Stimulated activated CD4-positive, alpha-beta T cell treated with anti-CD3 and anti-CD28 coated beads, Interleukin-2, amount 100 ng/mL, for 4 hours (primary cell): ENCODE measurements around the gene FYTTD1.

Source experiments
- DNase-seq: peaks from one replicate; pipeline ENCODE4 v3.0.0-alpha.2; 2020; ENCODE audit warnings: low read depth

FYTTD1 gene

DNA sequence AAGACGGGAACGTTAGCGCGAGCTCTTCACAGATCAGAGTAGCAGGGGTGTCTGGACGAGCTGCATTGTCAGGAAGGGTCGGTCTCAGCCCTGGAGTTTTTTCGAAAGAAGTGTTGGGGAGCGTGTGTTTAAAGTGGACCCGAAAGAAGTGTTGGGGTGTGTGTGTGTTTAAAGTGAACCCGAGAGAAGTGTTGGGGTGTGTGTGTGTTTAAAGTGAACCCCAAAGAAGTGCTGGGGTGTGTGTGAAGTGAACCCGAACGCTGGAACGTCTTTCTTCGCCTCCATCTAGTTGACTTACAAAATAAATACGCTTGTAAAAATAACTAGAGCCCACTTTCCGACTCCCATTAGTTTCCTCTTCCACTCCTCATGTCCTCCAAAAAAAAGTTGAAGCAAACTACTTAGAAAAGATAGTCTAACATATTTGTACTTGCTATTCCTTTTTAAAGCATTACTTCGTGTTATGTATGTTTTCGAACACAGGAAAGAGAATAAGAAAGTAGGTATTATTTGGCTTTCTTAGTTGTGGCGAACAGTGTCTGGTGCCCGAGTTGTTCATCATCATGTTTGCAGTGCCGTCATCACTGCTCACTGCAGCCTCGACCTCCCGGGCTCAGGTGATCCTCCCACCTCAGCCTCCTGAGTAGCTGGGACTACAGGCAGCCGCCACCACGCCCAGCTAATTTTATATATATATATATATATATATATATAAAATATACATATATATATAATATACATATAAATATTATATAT is 42.4 kb downstream of the FYTTD1 start:
- DNase-seq: no peak

DNA sequence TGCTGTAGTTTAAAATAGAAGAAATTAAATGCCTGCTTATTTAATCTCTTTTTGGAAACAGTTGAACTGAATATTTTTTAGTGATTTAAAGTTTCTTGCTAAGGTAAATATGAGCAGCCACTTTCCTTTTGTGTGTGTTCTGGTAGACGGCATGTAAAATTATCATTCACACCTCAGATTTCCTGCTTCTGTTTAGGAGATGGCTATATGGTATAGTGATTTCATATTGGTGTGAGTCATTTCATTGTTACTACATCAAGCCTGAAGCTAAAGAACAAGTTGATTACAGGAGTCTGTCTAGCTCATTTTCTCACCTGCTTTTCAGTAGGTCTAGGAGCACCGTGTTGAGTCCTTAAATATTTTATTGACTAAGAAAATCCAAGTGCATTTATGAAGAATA is 43.6 kb downstream of the FYTTD1 start:
- no peak for DNase-seq

- no peak for DNase-seq
These were observed 44.4 kb downstream of the FYTTD1 start for GRCh38 chr3:197794115-197794514.

DNA sequence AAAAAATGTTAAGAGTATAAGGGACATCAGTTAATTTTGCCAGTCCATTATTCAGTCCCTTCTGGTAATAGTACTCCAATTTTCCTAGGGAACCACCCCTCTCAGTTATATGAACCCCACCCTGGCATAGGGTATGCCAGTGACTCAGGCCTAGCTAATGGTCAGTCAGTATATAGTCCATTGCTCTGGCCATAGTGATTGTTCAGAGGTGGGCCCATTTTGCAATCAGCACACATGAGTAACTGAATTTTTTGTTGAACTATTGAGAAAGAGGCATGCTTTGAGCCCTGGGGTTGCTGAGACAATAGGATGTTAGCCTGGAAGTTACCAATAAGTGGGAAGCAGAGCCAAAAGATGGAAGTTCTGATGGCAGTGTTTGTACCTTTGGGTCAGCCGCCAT is 45.5 kb downstream of the FYTTD1 start:
- no peak for DNase-seq

DNA sequence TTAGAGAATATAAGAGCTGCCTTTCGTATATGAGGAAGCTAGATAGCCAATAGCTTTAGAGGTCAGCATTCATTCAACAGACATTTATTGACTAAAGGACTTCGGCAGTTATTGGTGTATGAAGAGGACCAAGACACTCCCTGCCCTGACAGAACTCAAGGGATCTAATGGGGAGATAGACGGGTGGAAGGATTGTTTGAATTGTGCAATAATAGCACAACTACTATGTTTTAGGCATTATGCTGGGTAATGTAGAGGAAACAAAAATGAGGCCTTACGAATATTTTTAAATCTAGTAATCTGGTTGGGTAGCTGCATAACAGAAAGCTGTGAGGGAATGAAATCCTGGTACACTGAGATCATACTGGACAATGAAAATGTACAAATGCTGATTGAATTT is 46.4 kb downstream of the FYTTD1 start:
- no peak for DNase-seq

- DNase-seq: no peak
These were observed 49.2 kb downstream of the FYTTD1 start for GRCh38 chr3:197798863-197799262.

DNA sequence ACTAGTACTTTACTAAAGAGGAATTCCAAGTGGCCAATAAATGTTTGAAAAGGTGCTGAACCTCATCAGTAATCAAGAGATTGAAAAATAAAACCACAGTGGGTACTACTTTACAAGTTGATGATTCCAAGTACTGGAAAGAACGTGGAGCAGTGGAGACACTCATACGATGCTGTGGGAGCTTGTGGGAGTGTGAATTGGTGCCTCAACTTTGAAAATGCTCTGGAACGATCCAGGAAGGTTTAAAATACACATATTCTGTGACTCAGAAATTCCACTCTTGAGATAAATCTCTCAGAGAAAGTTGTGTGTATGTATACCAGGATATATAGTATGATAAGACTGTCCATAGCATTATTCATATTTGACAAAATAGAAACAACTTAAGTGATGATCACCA is 50.7 kb downstream of the FYTTD1 start:
- no peak for DNase-seq

- no peak for DNase-seq
These were observed 52.5 kb downstream of the FYTTD1 start for GRCh38 chr3:197801891-197802778.

GRCh38 chr3:197802779-197803459 is 53.2 kb downstream of the FYTTD1 start:
- DNase-seq: no peak

GRCh38 chr3:197804511-197804910 is 54.8 kb downstream of the FYTTD1 start:
- no peak for DNase-seq

- DNase-seq: no peak
These were observed 58.4 kb downstream of the FYTTD1 start for GRCh38 chr3:197807969-197808587.

DNA sequence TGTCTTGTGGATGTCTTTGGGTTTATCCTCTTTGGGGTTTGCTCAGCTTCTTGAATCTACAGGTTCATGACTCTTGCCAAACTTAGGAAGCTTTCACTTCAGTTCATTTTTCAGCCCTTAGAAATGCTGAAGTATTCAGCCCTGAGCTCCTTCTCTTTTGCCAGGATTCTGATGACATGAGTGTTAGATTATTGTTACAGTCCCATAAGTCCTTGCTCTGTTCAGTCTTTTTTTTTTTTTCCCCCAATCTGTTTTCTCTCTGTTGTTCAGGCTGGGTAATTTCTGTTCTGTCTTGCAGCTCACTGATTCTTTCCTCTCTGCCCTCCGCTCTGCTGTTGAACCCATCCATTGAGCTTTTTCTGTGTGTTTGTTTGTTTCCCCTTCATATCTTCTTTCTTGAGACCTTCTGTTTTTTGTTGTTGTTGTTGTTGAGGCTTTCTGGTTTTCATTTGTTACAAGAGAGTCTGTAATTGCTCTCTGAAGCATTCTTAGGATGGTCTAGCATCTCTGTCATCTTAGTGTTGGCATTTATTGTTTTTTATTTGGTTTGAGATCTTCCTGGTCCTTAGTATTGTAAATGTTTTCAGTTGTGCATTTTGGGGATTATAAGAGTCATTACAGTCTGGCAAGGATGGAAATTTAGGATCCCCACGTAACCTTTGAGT is 59.8 kb downstream of the FYTTD1 start:
- no peak for DNase-seq

DNA sequence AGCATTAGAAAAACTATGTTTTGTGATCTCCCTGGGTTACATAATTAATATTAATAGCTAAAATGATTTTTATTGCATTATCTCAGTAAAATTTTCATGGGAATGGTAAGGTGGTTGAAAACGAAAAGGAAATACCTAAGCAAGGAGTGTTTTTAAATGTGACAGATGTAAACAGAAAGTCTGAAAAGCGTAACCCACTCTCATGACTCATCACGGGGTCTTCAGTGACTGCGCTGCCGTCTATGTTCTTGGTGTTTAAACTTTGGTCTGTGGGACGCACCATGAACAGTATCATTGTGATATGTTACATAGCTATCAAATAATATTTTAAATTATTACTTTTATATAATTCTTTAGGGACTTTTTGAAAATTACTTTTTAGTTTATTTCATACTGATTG is 61.2 kb downstream of the FYTTD1 start:
- DNase-seq: no peak

GRCh38 chr3:197811343-197811742 is 61.7 kb downstream of the FYTTD1 start:
- DNase-seq: no peak

GRCh38 chr3:197814372-197814771 is 64.7 kb downstream of the FYTTD1 start:
- no peak for DNase-seq

DNA sequence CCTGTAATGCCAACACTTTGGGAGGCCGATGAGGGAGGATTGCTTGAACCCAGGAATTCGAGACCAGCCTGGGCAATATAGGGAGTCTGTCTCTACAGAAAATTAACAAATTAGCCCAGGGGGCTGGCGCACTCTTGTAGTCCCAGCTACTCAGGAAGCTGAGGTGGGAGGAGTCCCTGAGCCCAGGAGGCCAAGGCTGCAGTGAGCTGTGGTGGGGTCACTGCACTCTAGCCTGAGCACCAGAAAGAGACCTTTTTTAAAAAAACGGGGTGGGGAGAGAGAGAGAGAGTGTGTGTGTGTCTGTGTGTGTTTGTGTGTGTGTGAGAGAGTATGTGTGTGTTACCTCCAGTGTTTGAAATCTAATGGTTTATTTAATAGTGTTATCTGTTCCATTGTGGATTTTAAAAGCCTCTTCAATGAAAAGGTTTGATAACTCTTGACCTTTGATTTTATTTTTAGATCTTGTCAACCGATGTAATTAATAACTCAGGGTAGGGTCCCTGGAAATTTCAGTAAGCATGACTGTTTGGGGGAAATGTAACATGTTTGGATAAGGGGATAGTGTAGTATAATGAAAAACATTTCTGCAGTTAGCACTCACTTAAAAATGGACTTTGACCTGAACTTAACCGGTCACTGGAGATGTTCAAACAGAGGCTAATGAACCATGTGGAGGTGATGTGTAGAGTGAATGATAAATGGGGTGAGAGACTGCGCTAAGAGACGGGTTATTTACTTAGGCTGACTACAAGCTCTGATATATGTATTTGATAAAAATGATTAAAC is 71.1 kb downstream of the FYTTD1 start:
- DNase-seq: no peak

DNA sequence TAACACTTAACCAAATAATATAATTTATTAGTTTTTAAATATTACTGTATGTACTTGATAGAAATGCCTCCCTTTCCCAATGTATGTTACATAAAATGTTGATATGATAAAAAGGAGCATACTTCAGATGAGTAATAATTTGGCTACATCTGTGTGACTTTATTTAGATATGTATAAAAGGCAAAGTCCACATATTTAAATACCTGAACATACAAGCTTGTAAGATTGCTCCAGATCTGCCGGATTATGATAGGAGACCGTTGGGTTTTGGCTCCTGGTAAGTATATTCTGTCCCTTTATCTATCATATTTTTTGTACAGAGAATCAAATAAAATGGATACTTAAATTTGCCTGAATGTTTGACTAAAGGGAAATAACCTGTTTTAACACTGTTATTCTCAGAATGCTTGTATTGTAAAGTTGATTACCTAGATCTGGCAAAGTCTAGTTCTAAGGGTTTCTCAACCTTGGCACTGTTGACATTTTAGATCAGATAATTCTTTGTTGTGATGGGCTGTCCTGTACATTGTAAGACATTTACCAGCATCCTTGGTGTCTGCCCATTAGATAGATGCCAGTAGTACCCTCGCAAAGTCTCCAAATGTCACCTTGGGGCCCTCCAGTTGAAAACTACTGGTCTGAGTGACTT is 79.8 kb downstream of the FYTTD1 start:
- no peak for DNase-seq

- no peak for DNase-seq
These were observed 80.8 kb downstream of the FYTTD1 start for GRCh38 chr3:197830308-197830966.

- no peak for DNase-seq
These were observed 81.3 kb downstream of the FYTTD1 start for GRCh38 chr3:197830967-197831313.
